GM23338 (cell line): ENCODE data around the gene SCTR. TPM values are rescaled to one million over a fixed set of nuclear protein-coding genes. Genes with fewer than 3 reads are reported as not detected.

Experiments
- ATAC-seq: fragments of 200-7000 bp; cut with Tn5 transposase; 3 replicates; pipeline ENCODE4 v1.9.1; 2020
- DNase-seq: peaks from one replicate; pipeline ENCODE4 v3.0.0-alpha.2; 2015; ENCODE audit warnings: low spot score
- H2AFZ ChIP-seq: fragments of 200-600 bp; sonication (generic); 2 replicates; pipeline ENCODE4 v1.8.0; 2016; ENCODE audit warnings: antibody characterized with exemption, mild to moderate bottlenecking, moderate library complexity
- H3F3A ChIP-seq: fragments of 200-600 bp; sonication (generic); replicated peaks from 2 replicates; pipeline ENCODE4 v1.8.0; 2017; ENCODE audit warnings: antibody characterized with exemption, mixed run types, low read depth
- H3K27ac ChIP-seq: fragments of 200-600 bp; sonication (generic); 2 replicates; pipeline ENCODE4 v1.6.1; 2016; ENCODE audit warnings: low read depth
- H3K27me3 ChIP-seq: fragments of 200-600 bp; sonication (generic); 2 replicates; pipeline ENCODE4 v1.8.0; 2016; ENCODE audit warnings: mild to moderate bottlenecking, mixed run types, moderate library complexity; ENCODE audit not compliant: insufficient read depth
- H3K36me3 ChIP-seq: fragments of 200-600 bp; sonication (generic); 2 replicates; pipeline ENCODE4 v1.8.0; 2016; ENCODE audit warnings: mild to moderate bottlenecking; ENCODE audit not compliant: insufficient read depth
- H3K4me1 ChIP-seq: fragments of 200-600 bp; sonication (generic); 2 replicates; pipeline ENCODE4 v1.8.0; 2016; ENCODE audit warnings: mild to moderate bottlenecking, moderate library complexity; ENCODE audit not compliant: insufficient read depth
- H3K4me2 ChIP-seq: fragments of 200-600 bp; sonication (generic); 2 replicates; pipeline ENCODE4 v1.7.1; 2017; ENCODE audit warnings: mixed run types
- H3K4me3 ChIP-seq: fragments of 200-600 bp; sonication (generic); 2 replicates; pipeline ENCODE4 v1.6.1; 2016; ENCODE audit warnings: mixed run types
- H3K79me2 ChIP-seq: fragments of 200-600 bp; sonication (generic); replicated peaks from 2 replicates; pipeline ENCODE4 v1.8.0; 2017; ENCODE audit warnings: mild to moderate bottlenecking; ENCODE audit not compliant: insufficient read depth
- H3K9me2 ChIP-seq: fragments of 200-600 bp; sonication (generic); 2 replicates; pipeline ENCODE4 v1.8.0; 2017; ENCODE audit not compliant: insufficient read depth
- H4K20me1 ChIP-seq: fragments of 200-600 bp; sonication (generic); replicated peaks from 2 replicates; pipeline ENCODE4 v1.8.0; 2017; ENCODE audit warnings: mild to moderate bottlenecking; ENCODE audit not compliant: insufficient read depth
- H3K27ac Mint-ChIP-seq: 2 replicates; pipeline ENCODE4 v1.8.0; 2020; ENCODE audit warnings: inconsistent platforms, mild to moderate bottlenecking, moderate library complexity, mixed read lengths
- H3K27me3 Mint-ChIP-seq: 3 replicates; pipeline ENCODE4 v1.8.0; 2022; ENCODE audit warnings: low read depth, mild to moderate bottlenecking, moderate library complexity, mixed read lengths, inconsistent platforms; ENCODE audit not compliant: insufficient read depth, poor library complexity
- H3K36me3 Mint-ChIP-seq: 3 replicates; pipeline ENCODE4 v1.8.0; 2021; ENCODE audit warnings: low read depth, mild to moderate bottlenecking, inconsistent platforms, moderate library complexity, mixed read lengths
- H3K4me1 Mint-ChIP-seq: 3 replicates; pipeline ENCODE4 v1.8.0; 2020; ENCODE audit warnings: mild to moderate bottlenecking, inconsistent platforms, mixed read lengths
- H3K4me3 Mint-ChIP-seq: 3 replicates; pipeline ENCODE4 v1.8.0; 2021; ENCODE audit warnings: moderate library complexity, mild to moderate bottlenecking, inconsistent platforms, mixed read lengths
- H3K9me3 Mint-ChIP-seq: 3 replicates; pipeline ENCODE4 v1.8.0; 2020; ENCODE audit warnings: moderate library complexity, mild to moderate bottlenecking, inconsistent platforms, mixed read lengths
- CREB1 ChIP-seq: fragments of 250-450 bp; sonication (Bioruptor Pico); IDR thresholded peaks from 2 replicates; pipeline ENCODE4 v1.5.0; 2020; ENCODE audit warnings: low read depth, mild to moderate bottlenecking, moderate library complexity
- EZH2 ChIP-seq: fragments of 200-600 bp; sonication (generic); IDR thresholded peaks from one replicate; pipeline ENCODE4 v1.8.0; 2017; ENCODE audit warnings: antibody characterized with exemption, mild to moderate bottlenecking, low read depth; ENCODE audit not compliant: unreplicated experiment
- EZH2phosphoT487 ChIP-seq: fragments of 200-600 bp; sonication (generic); IDR thresholded peaks from one replicate; pipeline ENCODE4 v1.8.1; 2018; ENCODE audit warnings: antibody characterized with exemption; ENCODE audit not compliant: unreplicated experiment
- JUNB ChIP-seq: IDR thresholded peaks from one replicate; pipeline ENCODE4 v1.6.1; 2016; ENCODE audit warnings: antibody characterized with exemption; ENCODE audit not compliant: unreplicated experiment
- NANOG ChIP-seq: IDR thresholded peaks from 2 replicates; pipeline ENCODE4 v1.6.1; 2016; ENCODE audit warnings: antibody characterized with exemption, borderline replicate concordance
- POLR2AphosphoS5 ChIP-seq: IDR thresholded peaks from 2 replicates; pipeline ENCODE4 v1.6.1; 2016; ENCODE audit warnings: antibody characterized with exemption, low read depth
- REST ChIP-seq: IDR thresholded peaks from one replicate; pipeline ENCODE4 v1.6.1; 2018; ENCODE audit warnings: antibody characterized with exemption; ENCODE audit not compliant: unreplicated experiment
- STAT1 ChIP-seq: IDR thresholded peaks from one replicate; pipeline ENCODE4 v1.6.1; 2016; ENCODE audit warnings: antibody characterized with exemption; ENCODE audit not compliant: unreplicated experiment
- ZNF114 ChIP-seq: fragments of 250-450 bp; sonication (Bioruptor Pico); IDR thresholded peaks from 2 replicates; pipeline ENCODE4 v1.5.0; 2020; ENCODE audit warnings: mild to moderate bottlenecking, moderate library complexity
- ZNF331 ChIP-seq: fragments of 250-450 bp; sonication (Bioruptor Pico); IDR thresholded peaks from 2 replicates; pipeline ENCODE4 v1.5.0; 2020; ENCODE audit warnings: low read depth, mild to moderate bottlenecking, moderate library complexity
- ZNF462 ChIP-seq: fragments of 250-450 bp; sonication (Bioruptor Pico); IDR thresholded peaks from 2 replicates; pipeline ENCODE4 v1.5.0; 2020; ENCODE audit warnings: mild to moderate bottlenecking, moderate library complexity
- polyA plus RNA-seq: library from polyadenylated mRNA; unstranded; fragments of >200 nt; fragmentation: Nextera tagmentation; extraction: Ambion mirVana; gene quantifications from 2 replicates; pipeline ENCODE4 v1.2.1, GENCODE V29; 2016
- total RNA-seq: library from RNA; depleted of rRNA; stranded (reverse); fragments of >200 nt; shearing (Covaris generic); gene quantifications from 2 replicates; pipeline ENCODE4 v1.2.3, GENCODE V29; 2014
- TF ChIP-seq, protein P1 (sequence below): IDR thresholded peaks from 2 replicates; pipeline ENCODE4 v1.6.1; 2016; ENCODE audit warnings: antibody characterized with exemption
- TF ChIP-seq, protein P2 (sequence below), 2 experiments: fragments of 200-600 bp in 1 of 2; sonication (generic) in 1 of 2; conservative IDR thresholded peaks; 2 replicates each; pipeline versions ENCODE4 v1.5.1 to v1.6.1; 2016 to 2017; ENCODE audit warnings: antibody characterized with exemption in 2 of 2, low read depth in 2 of 2, mild to moderate bottlenecking in 2 of 2, moderate library complexity in 1 of 2

The SCTR gene
- total and polyA plus RNA-seq, 2 experiments from 2014 or later: not detected

GRCh38 chr2:119440501-119440870, 83.8 kb downstream of the SCTR start:
- H3K36me3 ChIP-seq: no peaks in the 10 kb centered on the region
- H3K27me3 ChIP-seq: no peaks in the 10 kb centered on the region
- H3K27me3 Mint-ChIP-seq: peaks cover 16% of the 10 kb centered on the region
- H3K9me3 Mint-ChIP-seq: no peaks in the 10 kb centered on the region
- no peak overlapping the region for H2AFZ ChIP-seq
- H3K79me2 ChIP-seq: peaks cover 8% of the 10 kb centered on the region; the same call in 1 of the 2 replicates
- H3K4me1 ChIP-seq: 0 out of 2 replicates have a peak, but pooled peaks cover 3% of the 10 kb centered on the region
- H3K4me3 Mint-ChIP-seq: no peak overlapping the region
- no peaks in the 10 kb centered on the region; the same call in 1 of the 2 replicates for H3F3A ChIP-seq
- H3K9me2 ChIP-seq: no peaks in the 10 kb centered on the region
- no peaks in the 10 kb centered on the region for H4K20me1 ChIP-seq
- TF ChIP-seq CREB1 (CRISPR knock-in tag) (no peak), EZH2phosphoT487 (no peak), STAT1 (no peak), ZNF331 (CRISPR knock-in tag) (no peak), JUNB (no peak), ZNF114 (no peak), EZH2 (no peak), ZNF462 (CRISPR knock-in tag) (no peak), REST (no peak), NANOG (no peak), POLR2AphosphoS5 (no peak)
- TF ChIP-seq, protein P1, sequence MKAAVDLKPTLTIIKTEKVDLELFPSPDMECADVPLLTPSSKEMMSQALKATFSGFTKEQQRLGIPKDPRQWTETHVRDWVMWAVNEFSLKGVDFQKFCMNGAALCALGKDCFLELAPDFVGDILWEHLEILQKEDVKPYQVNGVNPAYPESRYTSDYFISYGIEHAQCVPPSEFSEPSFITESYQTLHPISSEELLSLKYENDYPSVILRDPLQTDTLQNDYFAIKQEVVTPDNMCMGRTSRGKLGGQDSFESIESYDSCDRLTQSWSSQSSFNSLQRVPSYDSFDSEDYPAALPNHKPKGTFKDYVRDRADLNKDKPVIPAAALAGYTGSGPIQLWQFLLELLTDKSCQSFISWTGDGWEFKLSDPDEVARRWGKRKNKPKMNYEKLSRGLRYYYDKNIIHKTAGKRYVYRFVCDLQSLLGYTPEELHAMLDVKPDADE: no peak
- TF ChIP-seq, protein P2, sequence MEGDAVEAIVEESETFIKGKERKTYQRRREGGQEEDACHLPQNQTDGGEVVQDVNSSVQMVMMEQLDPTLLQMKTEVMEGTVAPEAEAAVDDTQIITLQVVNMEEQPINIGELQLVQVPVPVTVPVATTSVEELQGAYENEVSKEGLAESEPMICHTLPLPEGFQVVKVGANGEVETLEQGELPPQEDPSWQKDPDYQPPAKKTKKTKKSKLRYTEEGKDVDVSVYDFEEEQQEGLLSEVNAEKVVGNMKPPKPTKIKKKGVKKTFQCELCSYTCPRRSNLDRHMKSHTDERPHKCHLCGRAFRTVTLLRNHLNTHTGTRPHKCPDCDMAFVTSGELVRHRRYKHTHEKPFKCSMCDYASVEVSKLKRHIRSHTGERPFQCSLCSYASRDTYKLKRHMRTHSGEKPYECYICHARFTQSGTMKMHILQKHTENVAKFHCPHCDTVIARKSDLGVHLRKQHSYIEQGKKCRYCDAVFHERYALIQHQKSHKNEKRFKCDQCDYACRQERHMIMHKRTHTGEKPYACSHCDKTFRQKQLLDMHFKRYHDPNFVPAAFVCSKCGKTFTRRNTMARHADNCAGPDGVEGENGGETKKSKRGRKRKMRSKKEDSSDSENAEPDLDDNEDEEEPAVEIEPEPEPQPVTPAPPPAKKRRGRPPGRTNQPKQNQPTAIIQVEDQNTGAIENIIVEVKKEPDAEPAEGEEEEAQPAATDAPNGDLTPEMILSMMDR (conservative IDR thresholded peaks at IDR 0.05; ENCODE audit: low read depth in 2 of 2): no peak
- H3K27ac ChIP-seq: no peak overlapping the region
- H3K4me3 ChIP-seq: no peak overlapping the region
- ATAC-seq (no peak), DNase-seq (no peak)
- H3K4me2 ChIP-seq: no peak overlapping the region
- peaks cover 19% of the 10 kb centered on the region; the same call in 2 of the 3 replicates for H3K36me3 Mint-ChIP-seq
- H3K27ac Mint-ChIP-seq: no peak overlapping the region
- peaks cover 10% of the 10 kb centered on the region; the same call in 2 of the 3 replicates for H3K4me1 Mint-ChIP-seq
